ENCODE measurements around the gene NCAM2. TPM values are rescaled to one million over a fixed set of nuclear protein-coding genes. Genes with fewer than 3 reads are reported as not detected.

The NCAM2 gene
- total and polyA plus RNA-seq, 2 experiments from 2014 or later: 1.7 to 6.3 TPM

- no peak for DNase-seq (ENCODE audit: low spot score)
- no peak overlapping the region for H2AFZ ChIP-seq
These were observed 65.6 kb downstream of the NCAM2 start for GRCh38 chr21:21063828-21064227.

GRCh38 chr21:21064353-21064752 lies 66.1 kb downstream of the NCAM2 start:
- Histone ChIP-seq H3K27ac (no peak overlapping the region), H3K9me2 (replicated peaks; ENCODE audit: insufficient read depth) (no peaks in the 10 kb centered on the region)

More at GRCh38 chr21:21063828-21064227, 65.6 kb downstream of the NCAM2 start:
- 90% methylated on average over 1 of the region's 1 CpG for WGBS (ENCODE audit: low lambda C conversion rate, missing lambda C conversion rate)
- Histone ChIP-seq H3K27ac (no peak overlapping the region), H4K20me1 (ENCODE audit: insufficient read depth, poor library complexity, severe bottlenecking) (no peaks in the 10 kb centered on the region), H3K9me3 (ENCODE audit: low read depth) (no peaks in the 10 kb centered on the region), H3K4me1 (ENCODE audit: insufficient read depth) (no peaks in the 10 kb centered on the region), H3K9me2 (replicated peaks; ENCODE audit: insufficient read depth) (no peaks in the 10 kb centered on the region), H3K79me2 (no peaks in the 10 kb centered on the region), H3K4me2 (no peak overlapping the region), H3K4me3 (no peak overlapping the region), H3K36me3 (replicated peaks; ENCODE audit: insufficient read depth, low read depth) (no peaks in the 10 kb centered on the region), H3K27me3 (no peaks in the 10 kb centered on the region)
- TF ChIP-seq EZH2 (IDR thresholded peaks at IDR 0.05; ENCODE audit: borderline replicate concordance) (no peak), EZH2phosphoT487 (IDR thresholded peaks at IDR 0.05; ENCODE audit: low read depth, severe bottlenecking, unreplicated experiment) (no peak), CTCF (IDR thresholded peaks at IDR 0.05; ENCODE audit: poor library complexity) (no peak)

GRCh38 chr21:21067375-21067774 lies 69.2 kb downstream of the NCAM2 start:
- TF ChIP-seq CTCF (IDR thresholded peaks at IDR 0.05; ENCODE audit: poor library complexity) (no peak), EZH2 (IDR thresholded peaks at IDR 0.05; ENCODE audit: borderline replicate concordance) (no peak), EZH2phosphoT487 (IDR thresholded peaks at IDR 0.05; ENCODE audit: low read depth, severe bottlenecking, unreplicated experiment) (no peak)
- DNase-seq (ENCODE audit: low spot score): no peak
- no peak overlapping the region for H3K4me3 ChIP-seq
- no peaks in the 10 kb centered on the region for H3K9me3 ChIP-seq (ENCODE audit: low read depth)
- no peak overlapping the region for H3K27ac ChIP-seq
- no peaks in the 10 kb centered on the region for H3K4me1 ChIP-seq (ENCODE audit: insufficient read depth)
- no peaks in the 10 kb centered on the region for H3K36me3 ChIP-seq (replicated peaks; ENCODE audit: insufficient read depth, low read depth)
- no peaks in the 10 kb centered on the region for H3K79me2 ChIP-seq
- H3K9me2 ChIP-seq (replicated peaks; ENCODE audit: insufficient read depth): no peaks in the 10 kb centered on the region
- no peak overlapping the region for H2AFZ ChIP-seq
- no peak overlapping the region for H3K4me2 ChIP-seq
- H4K20me1 ChIP-seq (ENCODE audit: insufficient read depth, poor library complexity, severe bottlenecking): no peaks in the 10 kb centered on the region
- no peaks in the 10 kb centered on the region for H3K27me3 ChIP-seq

More at GRCh38 chr21:21064353-21064752, 66.1 kb downstream of the NCAM2 start:
- no peak overlapping the region for H3K4me3 ChIP-seq
- H3K4me1 ChIP-seq (ENCODE audit: insufficient read depth): no peaks in the 10 kb centered on the region
- no peak overlapping the region for H2AFZ ChIP-seq
- H4K20me1 ChIP-seq (ENCODE audit: insufficient read depth, poor library complexity, severe bottlenecking): no peaks in the 10 kb centered on the region
- TF ChIP-seq EZH2 (IDR thresholded peaks at IDR 0.05; ENCODE audit: borderline replicate concordance): no peak
- no peak for TF ChIP-seq CTCF (IDR thresholded peaks at IDR 0.05; ENCODE audit: poor library complexity)
- no peak for TF ChIP-seq EZH2phosphoT487 (IDR thresholded peaks at IDR 0.05; ENCODE audit: low read depth, severe bottlenecking, unreplicated experiment)
- no peaks in the 10 kb centered on the region for H3K9me3 ChIP-seq (ENCODE audit: low read depth)
- no peak overlapping the region for H3K4me2 ChIP-seq
- no peak for DNase-seq (ENCODE audit: low spot score)
- no peaks in the 10 kb centered on the region for H3K79me2 ChIP-seq
- H3K36me3 ChIP-seq (replicated peaks; ENCODE audit: insufficient read depth, low read depth): no peaks in the 10 kb centered on the region
- H3K27me3 ChIP-seq: no peaks in the 10 kb centered on the region
- WGBS (ENCODE audit: low lambda C conversion rate, missing lambda C conversion rate): 90% methylated on average over 1 of the region's 1 CpG

- no peaks in the 10 kb centered on the region for H3K27me3 ChIP-seq
- H3K4me3 ChIP-seq: no peak overlapping the region
- no peak overlapping the region for H3K4me2 ChIP-seq
- no peak overlapping the region for H2AFZ ChIP-seq
- H3K9me3 ChIP-seq (ENCODE audit: low read depth): no peaks in the 10 kb centered on the region
- WGBS (ENCODE audit: low lambda C conversion rate, missing lambda C conversion rate): 90% methylated on average over 3 of the region's 3 CpGs
- H3K27ac ChIP-seq: no peak overlapping the region
- H3K4me1 ChIP-seq (ENCODE audit: insufficient read depth): no peaks in the 10 kb centered on the region
- H3K79me2 ChIP-seq: no peaks in the 10 kb centered on the region
- no peak for DNase-seq (ENCODE audit: low spot score)
- H3K9me2 ChIP-seq (replicated peaks; ENCODE audit: insufficient read depth): no peaks in the 10 kb centered on the region
- TF ChIP-seq EZH2phosphoT487 (IDR thresholded peaks at IDR 0.05; ENCODE audit: low read depth, severe bottlenecking, unreplicated experiment) (no peak), EZH2 (IDR thresholded peaks at IDR 0.05; ENCODE audit: borderline replicate concordance) (no peak), CTCF (IDR thresholded peaks at IDR 0.05; ENCODE audit: poor library complexity) (no peak)
- H4K20me1 ChIP-seq (ENCODE audit: insufficient read depth, poor library complexity, severe bottlenecking): no peaks in the 10 kb centered on the region
- no peaks in the 10 kb centered on the region for H3K36me3 ChIP-seq (replicated peaks; ENCODE audit: insufficient read depth, low read depth)
These were observed 76.1 kb downstream of the NCAM2 start for GRCh38 chr21:21074305-21074704.

Measured in hepatocyte (in vitro differentiated cells).